Upper lobe of left lung (tissue), 6 donors: Measurements from ENCODE around the gene CHAF1A. TPM values are rescaled to one million over a fixed set of nuclear protein-coding genes. Genes with fewer than 3 reads are reported as not detected.

Source experiments
- ATAC-seq, 2 donors: fragments of 200-7000 bp; cut with Tn5 transposase; one replicate each; pipeline ENCODE4 v1.9.1; 2022; ENCODE audit warnings: mild to moderate bottlenecking in 2 of 2, moderate library complexity in 2 of 2; ENCODE audit not compliant: low FRiP score in 2 of 2
- DNase-seq, 2 donors: peaks; one replicate each; pipeline ENCODE4 v3.0.0-alpha.2; 2019 to 2020
- H3K27ac ChIP-seq, 4 donors: fragments of 200-600 bp; sonication (generic); one replicate each; pipeline ENCODE4 v1.5.1; 2016 to 2019
- H3K27me3 ChIP-seq, 4 donors: fragments of 200-600 bp; sonication (generic); one replicate each; pipeline ENCODE4 v1.5.1; 2017 to 2019
- H3K36me3 ChIP-seq, 4 donors: fragments of 200-600 bp; sonication (generic); one replicate each; pipeline ENCODE4 v1.5.1; 2016 to 2019
- H3K4me1 ChIP-seq, 4 donors: fragments of 200-600 bp; sonication (generic); one replicate each; pipeline ENCODE4 v1.5.1; 2018 to 2019
- H3K4me3 ChIP-seq, 4 donors: fragments of 200-600 bp; sonication (generic); one replicate each; pipeline ENCODE4 v1.5.1; 2017 to 2019; ENCODE audit warnings: mild to moderate bottlenecking in 2 of 4, moderate library complexity in 1 of 4
- H3K9me3 ChIP-seq, 4 donors: fragments of 200-600 bp; sonication (generic); one replicate each; pipeline ENCODE4 v1.5.1; 2018 to 2019
- EP300 ChIP-seq, 4 donors: sonication (generic); formaldehyde crosslinking; IDR thresholded peaks; one replicate each; pipeline ENCODE4 v1.5.1; 2017; ENCODE audit warnings: antibody characterized with exemption in 4 of 4, control low read depth in 2 of 4
- POLR2A ChIP-seq, 4 donors: fragments of 450-650 bp; IDR thresholded peaks; one replicate each; pipeline ENCODE4 v1.5.1; 2016 to 2017; ENCODE audit warnings: antibody characterized with exemption in 4 of 4, mild to moderate bottlenecking in 2 of 4
- POLR2AphosphoS5 ChIP-seq, 2 donors: sonication (generic); formaldehyde crosslinking; IDR thresholded peaks; one replicate each; pipeline ENCODE4 v1.5.1; 2017; ENCODE audit warnings: antibody characterized with exemption in 2 of 2
- WGBS, 2 donors: methylation state at CpG; one replicate each; pipeline ENCODE4 v1.1.5; 2017 to 2018; 5-methylcytosine and 5-hydroxymethylcytosine counted together
- total RNA-seq, 6 donors: library from RNA; depleted of rRNA in 4 of 6; stranded (reverse); fragments of >200 nt in 4 of 6; gene quantifications; one replicate each; pipeline versions ENCODE4 v1.1.0 to v1.2.1, GENCODE V29; 2016 to 2021
- TF ChIP-seq, protein P1 (sequence below), 6 experiments: fragments of 450-650 bp in 4 of 6; fragments of 200-600 bp in 2 of 6; sonication (generic) in 2 of 6; IDR thresholded peaks; one replicate each; pipeline ENCODE4 v1.5.1; 2016 to 2019; ENCODE audit warnings: antibody characterized with exemption in 6 of 6
- donor health status: DM: no; HTN: no; CAD: no; lungs with moderate emphysema.
- donor health status: DM: no; HTN: yes; CAD: no; lungs with severe emphysema.

The CHAF1A gene
- total RNA-seq, 6 donors from 2014 or later = 3.3 to 16.8 (median 10.1) TPM

DNA sequence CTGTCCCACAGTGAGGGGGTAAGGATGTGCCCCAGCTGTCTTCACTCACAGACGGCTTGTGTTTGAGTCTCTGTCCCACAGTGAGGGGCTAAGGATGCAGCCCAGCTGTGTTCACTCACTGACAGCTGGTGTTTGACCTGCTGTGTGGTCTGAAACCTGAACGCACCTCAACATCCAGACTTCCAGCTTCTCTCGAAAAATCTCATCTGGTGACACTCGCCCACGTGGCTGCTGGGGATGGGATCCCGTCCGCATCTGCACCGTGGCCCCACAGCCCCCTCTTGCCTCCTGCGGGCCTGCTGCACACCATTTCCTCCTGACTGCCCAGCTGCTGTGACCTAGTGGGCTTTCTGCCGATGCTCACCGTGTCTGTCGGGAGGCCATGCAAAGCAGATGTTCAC is 27.3 kb downstream of the CHAF1A start:
- ATAC-seq = no peak
- DNase-seq = no peak
- TF ChIP-seq, protein P1, sequence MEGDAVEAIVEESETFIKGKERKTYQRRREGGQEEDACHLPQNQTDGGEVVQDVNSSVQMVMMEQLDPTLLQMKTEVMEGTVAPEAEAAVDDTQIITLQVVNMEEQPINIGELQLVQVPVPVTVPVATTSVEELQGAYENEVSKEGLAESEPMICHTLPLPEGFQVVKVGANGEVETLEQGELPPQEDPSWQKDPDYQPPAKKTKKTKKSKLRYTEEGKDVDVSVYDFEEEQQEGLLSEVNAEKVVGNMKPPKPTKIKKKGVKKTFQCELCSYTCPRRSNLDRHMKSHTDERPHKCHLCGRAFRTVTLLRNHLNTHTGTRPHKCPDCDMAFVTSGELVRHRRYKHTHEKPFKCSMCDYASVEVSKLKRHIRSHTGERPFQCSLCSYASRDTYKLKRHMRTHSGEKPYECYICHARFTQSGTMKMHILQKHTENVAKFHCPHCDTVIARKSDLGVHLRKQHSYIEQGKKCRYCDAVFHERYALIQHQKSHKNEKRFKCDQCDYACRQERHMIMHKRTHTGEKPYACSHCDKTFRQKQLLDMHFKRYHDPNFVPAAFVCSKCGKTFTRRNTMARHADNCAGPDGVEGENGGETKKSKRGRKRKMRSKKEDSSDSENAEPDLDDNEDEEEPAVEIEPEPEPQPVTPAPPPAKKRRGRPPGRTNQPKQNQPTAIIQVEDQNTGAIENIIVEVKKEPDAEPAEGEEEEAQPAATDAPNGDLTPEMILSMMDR (IDR thresholded peaks at IDR 0.05) = no peak
- TF ChIP-seq EP300 (IDR thresholded peaks at IDR 0.05) (no peak), POLR2A (IDR thresholded peaks at IDR 0.05) (no peak), POLR2AphosphoS5 (IDR thresholded peaks at IDR 0.05) (peak in 1 of 2 donors; percentile 55)
- Histone ChIP-seq H3K4me3 (no peak overlapping the region), H3K27me3 (no peaks in the 10 kb centered on the region), H3K36me3 (peaks cover 0 to 45% (median 27%) of the 10 kb centered on the region in 4 donors), H3K9me3 (no peaks in the 10 kb centered on the region), H3K27ac (peak overlapping the region in 1 of 4 donors; percentile 4), H3K4me1 (peaks cover 0 to 6% (median 3%) of the 10 kb centered on the region in 4 donors)
- WGBS, 2 donors = 72 to 75% methylated on average over 11 to 12 of the region's 12 CpGs

DNA sequence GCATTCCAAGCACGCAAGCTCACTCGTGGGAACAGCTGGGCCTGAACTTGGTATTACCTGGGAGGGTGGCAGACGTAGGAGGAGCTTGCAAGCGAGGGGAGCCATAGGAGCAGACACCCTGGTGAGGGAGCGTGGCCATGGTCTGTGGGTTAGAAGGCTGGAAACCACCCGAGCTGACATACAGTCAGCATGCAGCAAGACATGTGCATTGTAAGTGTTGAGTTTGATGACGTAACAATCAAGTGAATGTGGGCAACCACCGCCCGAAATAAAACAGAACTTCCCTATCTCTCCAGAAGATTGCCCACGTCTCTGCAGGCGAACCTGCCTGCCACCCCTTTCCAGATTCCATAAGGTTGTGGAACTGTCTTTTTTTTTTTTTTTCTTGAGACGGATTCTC is 28.3 kb downstream of the CHAF1A start:
- Histone ChIP-seq H3K9me3 (no peaks in the 10 kb centered on the region), H3K4me1 (peaks cover 0 to 6% (median 3%) of the 10 kb centered on the region in 4 donors), H3K36me3 (peaks cover 0 to 50% (median 24%) of the 10 kb centered on the region in 4 donors), H3K4me3 (no peak overlapping the region), H3K27me3 (no peaks in the 10 kb centered on the region), H3K27ac (no peak overlapping the region)
- ATAC-seq (peak in 1 of 2 donors; percentile 65), DNase-seq (peak in 1 of 2 donors; percentile 47)
- TF ChIP-seq EP300 (IDR thresholded peaks at IDR 0.05) = no peak
- TF ChIP-seq POLR2A (IDR thresholded peaks at IDR 0.05) = no peak
- TF ChIP-seq POLR2AphosphoS5 (IDR thresholded peaks at IDR 0.05) = no peak
- TF ChIP-seq, protein P1 (IDR thresholded peaks at IDR 0.05) = no peak
- WGBS, 2 donors = 74 to 82% methylated on average over 10 to 12 of the region's 12 CpGs

DNA sequence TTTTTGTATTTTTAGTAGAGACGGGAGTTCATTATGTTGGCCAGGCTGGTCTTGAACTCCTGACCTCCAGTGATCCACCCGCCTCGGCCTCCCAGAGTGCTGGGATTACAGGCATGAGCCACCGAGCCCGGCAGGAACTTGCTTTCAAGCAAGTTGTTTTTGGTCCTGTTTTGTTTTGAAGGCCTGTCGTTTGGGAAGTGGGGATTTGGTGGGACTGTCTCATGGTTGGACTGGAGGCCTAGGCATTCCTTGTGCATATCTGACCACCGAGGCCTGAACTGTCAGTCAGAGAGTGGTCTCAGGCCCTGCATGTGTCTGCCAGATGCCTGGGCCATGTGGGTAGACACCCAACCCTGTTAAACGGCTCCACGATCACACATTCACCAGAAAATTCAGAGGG is 28.9 kb downstream of the CHAF1A start:
- Histone ChIP-seq H3K27me3 (no peaks in the 10 kb centered on the region), H3K4me1 (peaks cover 0 to 6% (median 3%) of the 10 kb centered on the region in 4 donors), H3K9me3 (no peaks in the 10 kb centered on the region), H3K36me3 (peaks cover 0 to 50% (median 24%) of the 10 kb centered on the region in 4 donors), H3K4me3 (no peak overlapping the region), H3K27ac (no peak overlapping the region)
- ATAC-seq (no peak), DNase-seq (no peak)
- 75 to 80% methylated on average over 9 of the region's 9 CpGs for WGBS, 2 donors
- TF ChIP-seq, protein P1 (IDR thresholded peaks at IDR 0.05) = no peak
- no peak for TF ChIP-seq POLR2AphosphoS5 (IDR thresholded peaks at IDR 0.05)
- no peak for TF ChIP-seq POLR2A (IDR thresholded peaks at IDR 0.05)
- TF ChIP-seq EP300 (IDR thresholded peaks at IDR 0.05) = no peak

DNA sequence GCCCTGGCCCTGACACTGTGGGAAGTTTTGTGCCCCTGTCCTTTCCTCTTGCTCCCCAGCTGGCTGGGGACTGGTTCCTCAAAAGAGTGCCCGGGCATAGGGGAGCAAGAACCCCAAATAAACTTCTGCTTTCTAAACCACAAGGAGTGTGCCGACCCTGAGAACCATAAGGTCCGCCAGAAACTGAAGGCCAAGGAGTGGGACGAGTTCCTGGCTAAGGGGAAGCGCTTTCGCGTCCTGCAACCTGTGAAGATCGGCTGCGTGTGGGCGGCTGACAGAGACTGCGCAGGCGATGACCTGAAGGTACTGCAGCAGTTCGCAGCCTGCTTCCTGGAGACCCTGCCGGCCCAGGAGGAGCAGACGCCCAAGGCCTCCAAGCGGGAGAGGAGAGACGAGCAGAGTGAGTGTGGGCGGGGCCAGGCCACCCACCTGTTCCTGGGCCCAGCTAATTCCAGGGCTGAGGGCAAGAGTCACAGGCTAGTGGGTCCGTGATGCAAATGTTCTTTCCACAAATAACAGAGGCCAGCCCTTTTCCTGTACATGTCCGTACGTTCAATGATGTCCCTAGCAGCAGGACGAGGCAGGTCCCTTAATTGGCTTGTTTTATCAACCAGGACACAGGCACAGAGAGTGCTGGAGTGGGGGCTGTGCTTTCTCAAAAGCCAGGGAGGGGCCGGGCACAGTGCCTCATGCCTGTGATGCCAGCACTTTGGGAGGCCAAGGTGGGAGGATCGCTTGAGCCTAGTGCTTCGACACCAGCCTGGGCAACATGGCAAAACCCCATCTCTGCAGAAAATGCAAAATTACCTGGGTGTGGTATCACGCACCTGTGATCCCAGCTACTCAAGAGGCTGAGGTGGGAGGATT is 29.6 kb downstream of the CHAF1A start:
- Histone ChIP-seq H3K4me3 (no peak overlapping the region), H3K27ac (no peak overlapping the region), H3K27me3 (no peaks in the 10 kb centered on the region), H3K9me3 (no peaks in the 10 kb centered on the region), H3K4me1 (peaks cover 0 to 6% (median 3%) of the 10 kb centered on the region in 4 donors), H3K36me3 (peaks cover 0 to 50% (median 25%) of the 10 kb centered on the region in 4 donors)
- TF ChIP-seq POLR2A (IDR thresholded peaks at IDR 0.05) (no peak), EP300 (IDR thresholded peaks at IDR 0.05) (no peak), POLR2AphosphoS5 (IDR thresholded peaks at IDR 0.05) (no peak)
- TF ChIP-seq, protein P1 (IDR thresholded peaks at IDR 0.05) = no peak
- ATAC-seq (peak; percentile 21 to 70), DNase-seq (peak; percentile 33 to 78)
- 68 to 89% methylated on average over 23 to 26 of the region's 26 CpGs for WGBS, 2 donors
